ENCODE measurements around the gene SLC35B1.
"Not testable (repeated sequence)": the region's sequence is repeated elsewhere in the genome, so short reads cannot be mapped to it uniquely, and the experiment has no call there.

Gene SLC35B1

DNA sequence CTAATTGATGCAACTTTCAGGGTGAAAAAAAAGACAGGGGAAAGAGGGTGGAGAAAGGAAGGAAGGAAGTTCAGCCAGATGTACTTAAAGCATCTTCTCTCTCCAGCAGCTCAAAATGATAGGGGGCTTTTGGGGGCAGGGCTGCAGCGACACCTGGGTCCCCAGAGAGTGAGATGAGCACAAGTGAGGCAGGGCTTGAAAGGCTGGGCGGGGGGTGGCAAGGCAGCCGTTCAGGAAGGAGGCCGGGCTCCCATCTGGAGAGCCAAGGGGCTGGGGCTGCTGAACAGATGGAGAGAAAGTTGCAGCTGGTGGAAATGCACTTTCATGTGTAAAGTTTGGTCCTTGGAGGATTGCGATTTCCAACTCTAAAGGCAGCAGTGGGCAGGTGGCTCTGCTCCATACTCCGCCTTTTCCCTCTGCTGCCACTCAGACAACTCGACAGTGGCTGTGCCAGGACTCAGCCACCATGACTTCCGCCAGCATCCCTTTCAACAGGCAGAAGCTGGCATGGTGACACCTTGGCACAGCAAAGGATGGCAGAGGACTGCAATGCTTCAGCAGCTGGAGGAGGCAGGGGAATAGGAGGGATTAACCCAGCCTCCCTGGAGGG, 7.7 kb downstream of the SLC35B1 start:
- no peak for DNase-seq

DNA sequence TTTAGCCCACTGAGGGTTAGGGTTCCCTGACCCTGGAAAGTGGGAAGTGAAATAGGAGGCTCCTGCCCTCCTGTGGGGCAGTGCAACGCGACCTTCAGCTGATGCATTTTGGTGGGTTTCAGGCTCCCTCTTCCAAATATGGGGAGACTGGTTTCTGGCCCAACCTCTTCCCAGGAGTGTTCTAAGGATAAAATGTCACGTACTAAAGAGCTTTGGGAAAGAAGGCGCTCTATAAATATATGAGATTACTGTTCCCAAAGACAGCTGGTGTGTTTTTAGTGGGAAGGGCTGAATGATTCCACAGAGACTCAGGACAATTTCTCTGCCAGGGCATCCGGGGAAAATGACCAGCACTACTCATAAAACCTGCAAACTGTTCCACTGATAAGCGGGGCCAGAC, 9.8 kb downstream of the SLC35B1 start:
- no peak for DNase-seq

DNA sequence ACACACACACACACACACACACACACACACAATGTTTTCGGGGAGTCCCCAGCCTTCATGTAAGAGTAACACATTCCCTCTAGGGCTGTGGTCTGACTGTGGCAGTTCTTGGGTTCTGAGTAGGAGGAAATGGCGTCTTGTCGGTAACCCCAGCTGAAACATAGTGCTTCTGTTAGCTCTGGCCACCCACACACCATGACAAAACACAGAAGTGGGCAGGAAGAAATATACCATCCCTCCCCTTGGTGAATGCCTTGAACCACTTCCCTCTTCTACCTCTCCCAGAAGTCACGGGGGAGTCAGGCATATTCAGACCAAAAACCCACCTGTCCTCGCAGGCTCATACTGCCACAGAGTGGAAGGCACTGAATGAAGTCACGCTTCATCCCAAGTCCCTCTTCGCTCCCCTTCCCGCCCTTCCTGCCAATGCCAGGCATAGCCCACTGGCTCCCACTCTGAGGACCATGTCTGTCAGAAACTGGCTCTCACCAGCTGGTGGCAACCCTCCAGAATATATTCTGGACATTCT, 11.5 kb downstream of the SLC35B1 start:
- DNase-seq: peak; percentile 84

DNA sequence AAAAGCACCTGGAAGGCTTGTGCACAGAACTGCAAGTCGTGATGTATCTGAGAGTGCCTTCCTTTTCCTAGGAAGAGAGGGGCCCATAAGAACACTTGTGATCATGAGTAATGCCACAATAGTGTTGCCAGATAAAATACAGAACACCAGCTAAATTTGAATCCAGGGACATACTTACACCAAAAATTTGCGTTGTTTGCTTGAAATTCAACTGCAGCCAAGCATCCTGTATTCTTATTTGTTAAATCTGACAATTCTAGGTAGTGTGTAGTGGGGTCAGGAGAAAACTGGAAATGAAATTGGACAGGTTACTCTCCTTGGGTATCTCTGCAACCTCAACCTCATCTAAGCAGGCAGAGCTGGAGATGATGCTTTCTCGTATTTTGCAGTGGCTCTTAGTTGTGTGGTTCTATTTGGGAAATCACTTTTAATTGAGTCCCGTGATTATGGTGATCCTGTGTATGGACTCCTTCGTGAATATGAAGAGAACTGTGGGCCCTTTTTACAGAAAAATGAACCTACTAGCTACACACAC, 12.0 kb downstream of the SLC35B1 start:
- no peak for DNase-seq

DNA sequence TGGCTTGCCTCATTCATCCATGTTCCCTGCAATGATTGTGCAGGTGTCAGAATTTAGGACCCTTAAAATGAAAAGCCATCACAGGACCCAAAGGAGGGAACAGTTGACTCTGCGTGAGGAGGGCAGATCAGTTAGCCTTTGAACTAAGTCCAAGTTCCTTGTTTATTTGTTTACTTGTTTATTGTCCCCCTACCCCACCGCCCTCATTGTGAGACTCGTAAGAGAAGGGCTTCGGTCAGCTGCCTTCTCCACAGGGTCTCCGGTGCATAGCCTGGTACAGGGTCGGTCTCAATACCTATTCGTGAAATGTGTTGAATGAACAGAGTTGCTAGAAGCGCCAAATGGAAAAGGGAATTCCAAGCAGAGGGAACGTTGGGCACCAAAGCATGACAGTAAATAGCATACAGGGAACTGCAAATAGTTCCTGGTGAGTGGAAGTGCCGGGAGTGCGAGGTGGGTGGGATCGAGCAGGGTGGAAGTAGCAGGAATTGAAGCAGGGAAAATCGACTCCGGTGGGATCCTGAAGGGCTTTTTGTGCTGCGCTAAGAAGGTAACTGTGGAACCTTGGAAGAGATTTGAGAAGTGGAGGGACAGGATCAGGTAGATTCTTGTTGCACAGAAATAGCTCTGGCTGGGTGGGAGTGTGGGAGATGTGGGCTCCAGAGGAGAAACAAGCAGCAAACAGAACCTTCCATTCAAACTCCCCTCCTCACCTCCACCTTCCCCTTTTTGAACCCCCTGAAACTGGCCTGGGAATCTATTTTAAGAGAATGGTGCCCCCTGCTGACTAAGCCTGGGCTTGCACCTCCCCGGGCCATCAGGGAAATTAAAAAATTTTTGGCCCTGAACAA, 12.7 kb downstream of the SLC35B1 start:
- DNase-seq: peak; percentile 77

DNA sequence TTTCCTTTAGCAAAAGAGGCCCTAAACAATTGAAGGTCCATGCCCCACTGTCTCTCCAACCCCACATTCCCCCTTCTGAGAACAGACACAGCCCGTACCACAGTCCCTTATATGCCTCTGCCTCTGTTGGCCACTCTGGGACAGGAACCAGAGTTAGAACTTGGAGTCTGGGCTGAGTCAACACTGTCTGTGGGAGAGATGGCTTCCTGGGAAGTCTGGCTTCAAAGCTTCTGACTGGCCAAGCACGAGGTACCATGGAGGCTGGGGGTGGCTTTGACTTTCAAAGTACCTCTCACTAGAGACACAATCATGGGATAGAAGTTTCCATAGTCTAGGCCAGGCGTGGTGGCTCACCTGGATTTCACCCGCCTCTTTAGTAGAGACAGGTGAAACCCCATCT, 15.0 kb downstream of the SLC35B1 start:
- no peak for DNase-seq

DNA sequence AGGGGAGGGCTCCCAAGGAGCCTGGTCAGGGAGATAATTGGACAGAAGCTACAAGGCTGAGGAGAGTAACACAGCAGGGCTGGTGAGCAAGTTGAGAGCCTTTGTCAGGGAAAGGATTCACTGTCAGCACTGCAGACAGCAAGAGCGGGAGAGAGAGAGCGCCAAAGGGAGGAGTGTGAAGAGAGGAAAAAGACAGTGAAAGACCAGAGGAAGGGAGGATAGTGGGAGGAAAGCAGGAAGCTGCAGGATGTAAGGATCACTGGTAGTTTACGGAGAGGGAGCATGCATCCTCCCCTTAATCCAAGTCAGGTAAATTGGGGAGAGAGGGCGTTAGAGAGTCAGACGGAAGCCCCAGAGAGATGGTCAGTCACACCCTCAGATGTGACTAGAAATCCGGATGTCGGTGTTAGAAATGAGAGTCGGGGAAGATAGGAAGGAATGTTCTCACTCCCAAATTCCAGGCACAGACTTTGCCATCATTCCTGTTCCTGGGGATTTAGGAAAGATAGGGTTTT, 16.0 kb downstream of the SLC35B1 start:
- DNase-seq: no peak

DNA sequence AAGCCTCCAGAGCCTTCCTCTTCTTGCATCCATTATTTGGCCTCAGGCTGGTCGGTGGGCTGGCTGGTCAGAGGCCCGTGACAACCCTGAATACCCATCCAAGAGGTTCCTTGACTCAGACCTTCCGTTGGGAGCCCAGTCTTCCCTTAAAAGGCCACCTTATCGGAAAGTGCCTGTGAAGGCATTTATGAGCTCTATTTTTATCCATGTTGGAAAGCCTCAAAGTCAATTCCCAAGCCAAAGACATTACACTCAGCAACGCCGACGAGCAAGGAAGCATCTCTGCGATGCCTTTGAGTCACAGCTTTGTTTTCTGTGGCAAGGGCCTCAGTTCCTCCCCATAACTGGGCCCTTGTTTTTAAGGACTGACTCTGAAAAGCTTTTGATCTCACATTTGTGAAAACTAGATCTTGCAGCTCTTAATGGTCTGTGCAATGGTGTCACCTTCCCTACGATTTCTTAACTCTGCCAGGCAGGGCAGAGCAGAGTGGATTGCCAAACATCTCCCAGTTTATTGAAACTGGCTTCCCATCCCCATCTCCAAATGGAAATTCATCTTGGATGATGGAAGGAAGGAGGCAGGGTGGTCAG, 16.6 kb downstream of the SLC35B1 start:
- no peak for DNase-seq

DNA sequence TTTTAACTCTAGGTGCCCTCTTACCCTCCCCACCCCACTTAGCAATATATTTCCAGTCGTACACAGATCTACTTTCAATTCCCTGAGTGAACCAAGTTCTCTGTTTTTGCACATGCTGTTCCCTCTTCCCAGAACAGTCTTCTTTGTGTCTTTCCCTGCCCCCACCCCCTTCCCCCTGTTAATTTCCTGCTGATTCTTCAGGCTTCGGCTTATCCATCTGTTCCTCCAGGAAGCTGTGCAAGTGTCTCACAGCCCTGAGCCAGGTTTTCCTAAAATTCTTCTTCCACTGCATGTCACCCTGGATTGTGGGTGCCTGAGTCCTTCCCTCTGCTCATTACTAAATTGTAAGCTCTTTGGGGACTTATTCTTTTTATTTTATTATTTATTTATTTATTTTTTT, 17.5 kb downstream of the SLC35B1 start:
- DNase-seq: no peak

DNA sequence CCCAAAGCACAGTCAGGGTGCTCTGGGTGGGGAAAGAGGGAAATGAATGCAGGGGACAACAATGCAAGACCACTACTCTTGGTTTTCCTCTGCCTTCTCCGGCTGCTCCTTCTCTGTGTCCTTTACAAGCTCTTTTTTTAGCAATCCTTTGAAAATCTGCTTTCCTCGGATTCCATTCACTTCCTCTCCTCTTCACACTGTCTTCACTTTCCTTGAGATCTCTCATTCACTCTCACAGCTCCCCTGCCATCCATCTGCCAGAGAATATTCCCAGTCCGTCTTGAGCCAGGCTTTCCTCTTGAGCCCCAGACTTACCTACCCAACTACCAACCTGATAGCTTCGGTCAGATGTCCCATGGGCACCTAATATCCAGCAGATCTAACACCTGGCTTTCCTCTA, 18.9 kb downstream of the SLC35B1 start:
- no peak for DNase-seq

DNA sequence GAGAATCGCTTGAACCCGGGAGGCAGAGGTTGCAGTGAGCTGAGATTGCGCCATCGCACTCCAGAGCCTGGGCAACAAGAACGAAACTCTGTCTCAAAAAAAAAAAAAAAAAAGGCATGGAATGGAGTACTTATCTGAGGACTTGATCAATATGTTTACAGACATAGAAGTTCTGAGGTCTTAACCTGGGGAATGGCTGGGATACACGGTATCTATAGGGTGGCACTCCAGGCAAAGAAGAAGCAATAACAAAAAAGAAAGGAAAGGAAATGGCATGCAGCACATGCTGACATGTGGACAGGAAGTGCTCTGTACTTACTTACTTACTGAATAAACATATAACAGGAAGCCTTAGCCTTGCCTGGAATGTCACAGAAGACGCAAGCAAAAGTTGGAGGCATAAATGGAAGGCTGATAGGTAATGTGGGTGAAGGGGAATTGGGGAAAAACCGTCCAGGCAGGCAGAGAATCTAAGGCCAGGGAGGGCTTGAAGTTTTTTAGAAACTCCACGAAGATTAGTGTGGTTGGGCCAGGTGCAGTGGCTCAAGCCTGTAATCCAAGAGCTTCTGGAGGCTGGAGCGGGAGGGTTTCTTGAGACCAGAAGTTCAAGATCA, 19.8 kb downstream of the SLC35B1 start:
- DNase-seq: peak; percentile 52

DNA sequence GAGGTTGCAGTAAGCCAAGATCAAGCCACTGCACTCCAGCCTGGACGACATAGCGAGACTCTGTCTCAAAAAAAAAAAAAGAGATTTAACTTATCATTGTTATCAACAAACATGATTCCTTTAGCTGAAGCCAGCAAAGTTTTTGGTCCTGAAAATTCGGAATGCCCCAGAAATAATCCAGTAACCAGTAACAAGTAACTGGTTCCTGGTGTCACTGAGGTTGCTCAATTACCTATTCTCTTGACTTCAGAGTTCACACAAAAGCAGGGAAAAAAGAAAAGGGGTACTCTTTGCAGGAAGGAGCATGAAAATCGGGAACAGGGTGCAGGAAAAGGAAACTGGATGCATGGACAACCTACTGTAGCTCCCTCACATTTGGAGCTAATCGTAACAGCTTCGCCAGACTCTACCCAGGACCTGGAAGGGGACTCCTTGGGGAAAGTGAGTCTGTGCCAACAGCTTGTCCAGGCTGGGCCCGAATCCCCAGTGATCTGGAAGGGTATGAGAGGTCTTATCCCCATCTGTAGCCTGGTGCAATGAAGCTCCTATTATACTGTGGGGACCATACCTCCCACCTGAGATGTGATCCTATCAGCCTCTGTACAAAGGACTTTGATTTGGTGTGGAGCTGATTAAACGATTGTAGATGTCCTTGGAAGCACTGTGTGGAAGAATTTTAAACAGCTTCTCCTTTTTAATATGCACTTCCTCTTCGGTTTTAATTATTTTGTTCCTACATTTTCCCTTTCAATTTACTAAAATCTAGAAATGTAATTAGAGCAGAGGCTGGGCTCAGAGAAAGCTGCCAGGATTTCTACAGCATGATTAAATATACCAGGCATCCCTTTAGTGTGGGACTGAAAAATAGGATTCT, 26.4 kb downstream of the SLC35B1 start:
- no peak for DNase-seq

DNA sequence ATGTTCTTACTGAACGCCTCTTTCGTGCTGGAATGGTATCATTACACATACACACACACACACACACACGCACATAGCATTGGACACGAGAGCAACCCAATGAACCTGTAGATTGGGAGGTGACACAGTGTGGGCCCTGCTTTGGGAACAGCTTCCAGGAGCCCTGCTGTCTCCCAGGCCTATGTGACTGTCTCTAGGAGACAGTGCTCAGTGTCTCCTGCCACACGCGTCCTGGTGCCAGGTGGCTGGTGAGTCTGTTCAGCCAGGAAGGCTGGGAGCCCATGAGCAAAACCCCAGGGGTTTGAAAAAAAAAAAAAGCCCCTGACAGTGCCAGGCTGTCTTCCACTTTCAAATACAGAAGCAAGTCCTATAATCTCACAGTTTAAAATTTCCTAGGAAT, 27.4 kb downstream of the SLC35B1 start:
- no peak for DNase-seq

DNA sequence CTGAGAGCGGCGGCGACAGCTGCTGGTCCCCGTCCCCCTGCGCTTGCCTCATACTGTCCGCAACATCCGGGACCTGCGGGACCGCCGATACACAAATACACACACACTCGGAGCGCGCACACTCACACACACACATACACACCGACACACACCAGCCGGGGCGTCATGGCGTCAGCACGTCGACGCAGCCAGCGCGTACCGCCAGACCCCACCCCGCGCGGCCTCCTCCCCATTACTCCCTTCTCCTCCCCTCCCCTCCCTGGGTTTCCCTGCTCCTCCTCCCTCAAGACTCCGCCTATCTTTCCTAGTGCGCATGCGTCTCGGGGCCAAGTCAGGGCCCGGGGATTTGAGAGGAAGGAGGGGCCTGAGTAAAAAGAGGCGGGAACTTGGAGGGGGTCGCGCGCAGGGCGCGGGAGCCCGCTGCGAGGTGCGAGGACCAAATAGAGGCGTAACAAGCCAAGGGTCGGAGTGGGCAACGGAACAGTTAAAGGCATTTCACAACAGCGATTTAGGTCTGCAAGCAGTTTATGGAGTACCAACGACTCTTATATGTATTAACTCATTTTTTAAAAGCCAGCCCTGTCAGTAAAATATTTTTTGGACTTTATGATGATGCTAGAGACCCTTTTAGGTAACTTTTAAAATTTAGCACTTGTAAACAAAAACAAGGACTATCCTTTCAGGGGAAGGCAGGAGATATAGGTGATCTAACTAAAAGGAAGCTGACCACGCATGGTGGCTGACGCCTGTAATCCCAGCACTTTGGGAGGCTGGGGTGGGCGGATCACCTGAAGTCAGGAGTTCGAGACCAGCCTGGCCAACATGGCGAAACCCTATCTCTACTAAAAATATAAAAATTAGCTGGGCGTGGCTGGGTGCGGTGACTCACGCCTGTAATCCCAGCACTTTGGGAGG, 29.6 kb downstream of the SLC35B1 start, which contains the start of gene SPOP:
Gene SPOP, minus strand, starts transcription at position 165 of the 915 bp plus-strand sequence. CDS start 55,287 bp downstream, outside the sequence.
- peak; percentile 100 for DNase-seq

DNA sequence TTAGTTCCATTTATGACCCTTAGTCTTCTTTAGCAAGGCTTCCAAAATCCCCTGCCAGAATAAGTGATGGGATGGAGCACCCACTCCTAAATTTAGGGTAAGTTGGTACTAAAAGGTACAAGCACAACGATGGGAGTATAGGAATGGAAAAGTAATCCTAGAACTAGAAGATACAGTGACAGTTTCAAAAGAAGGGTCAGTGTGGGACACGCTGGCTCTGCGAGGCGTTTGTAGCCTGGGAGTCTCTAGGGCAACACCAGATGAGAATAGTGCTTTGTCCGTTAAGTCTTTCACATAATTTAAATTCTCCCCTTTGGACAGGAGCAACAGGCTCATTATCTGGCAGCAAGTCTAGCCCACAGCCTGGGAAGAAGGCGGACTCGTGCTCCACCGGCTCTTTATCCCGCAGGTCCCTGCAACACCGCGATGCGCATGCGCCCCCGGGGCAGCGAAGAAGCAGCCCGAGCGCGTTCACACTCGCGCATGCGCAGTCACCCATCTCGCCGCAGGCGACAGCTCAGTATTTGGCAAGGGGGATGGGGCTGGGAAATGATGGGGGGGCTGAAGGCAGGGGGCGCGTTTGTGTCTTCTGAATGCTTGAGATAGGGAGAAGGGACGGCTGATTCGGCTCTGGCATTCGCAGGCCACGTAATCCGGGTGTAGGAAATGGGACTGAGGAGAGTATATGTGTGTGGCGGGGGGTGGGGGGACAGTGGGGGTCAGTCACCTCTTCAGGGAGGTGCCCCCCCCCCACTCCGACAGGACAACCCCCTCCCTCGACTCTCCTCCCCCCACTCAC, 30.4 kb downstream of the SLC35B1 start:
- DNase-seq: peak; percentile 94

DNA sequence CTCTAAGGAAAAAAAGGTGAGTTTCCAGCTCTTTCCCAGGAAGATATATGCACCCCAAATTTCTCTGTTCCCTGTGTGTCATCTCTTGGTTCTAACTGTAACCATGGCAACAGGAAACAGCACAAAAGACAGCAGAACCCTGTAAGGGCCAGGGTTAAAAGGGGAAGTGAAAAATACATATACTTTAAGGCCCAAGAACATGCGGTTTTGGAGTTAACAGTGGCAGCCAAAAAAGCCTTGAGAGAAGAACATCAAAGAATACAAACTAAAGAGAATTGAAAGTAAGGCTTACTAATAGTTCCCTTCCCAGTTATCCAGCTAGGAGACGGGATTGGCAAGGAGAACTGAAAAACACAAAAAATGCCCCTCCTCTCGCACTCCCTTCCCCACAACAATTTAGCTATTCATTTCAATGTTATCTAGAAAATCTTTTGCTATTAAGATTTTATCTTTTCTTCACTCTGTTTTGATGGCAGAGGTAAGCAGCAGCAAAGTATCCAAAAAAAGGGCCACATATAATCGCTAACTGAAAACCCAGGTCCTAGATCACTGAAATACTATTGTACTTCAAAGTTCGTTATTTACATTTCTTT, 31.4 kb downstream of the SLC35B1 start:
- DNase-seq: peak; percentile 91

DNA sequence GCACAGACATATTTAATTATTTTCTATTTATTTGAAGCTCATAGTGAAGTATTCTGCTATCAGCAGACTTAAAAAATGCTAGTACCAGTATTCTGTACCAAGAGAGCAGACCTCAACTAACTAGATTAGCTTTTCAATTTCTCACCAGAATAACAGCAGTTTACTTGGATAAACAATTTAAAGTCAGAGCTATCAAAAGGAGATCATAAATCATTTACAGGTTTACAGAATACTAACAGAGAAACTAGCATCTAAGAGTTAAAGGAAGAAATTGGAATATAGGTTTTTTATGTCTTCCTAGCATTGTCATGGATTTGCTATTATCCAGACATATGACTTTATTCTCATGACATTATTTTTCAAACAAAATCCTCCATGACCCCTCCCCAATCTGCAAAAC, 33.3 kb downstream of the SLC35B1 start:
- no peak for DNase-seq

DNA sequence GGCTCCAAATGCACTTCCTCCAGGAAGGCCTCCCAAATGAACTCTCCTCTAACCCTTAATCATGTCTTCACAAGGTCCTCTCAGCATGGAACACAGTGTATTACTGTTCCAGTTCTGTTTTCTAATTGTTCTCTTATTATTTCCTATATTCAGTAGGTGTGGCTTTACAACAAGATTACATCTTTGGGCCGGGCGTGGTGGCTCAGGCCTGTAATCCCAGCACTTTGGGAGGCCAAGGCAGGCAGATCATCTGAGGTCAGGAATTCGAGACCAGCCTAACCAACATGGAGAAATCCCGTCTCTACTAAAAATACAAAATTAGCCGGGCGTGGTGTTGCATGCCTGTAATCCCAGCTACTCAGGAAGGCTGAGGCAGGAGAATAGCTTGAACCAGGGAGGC, 34.1 kb downstream of the SLC35B1 start:
- not testable (repeated sequence) for DNase-seq

DNA sequence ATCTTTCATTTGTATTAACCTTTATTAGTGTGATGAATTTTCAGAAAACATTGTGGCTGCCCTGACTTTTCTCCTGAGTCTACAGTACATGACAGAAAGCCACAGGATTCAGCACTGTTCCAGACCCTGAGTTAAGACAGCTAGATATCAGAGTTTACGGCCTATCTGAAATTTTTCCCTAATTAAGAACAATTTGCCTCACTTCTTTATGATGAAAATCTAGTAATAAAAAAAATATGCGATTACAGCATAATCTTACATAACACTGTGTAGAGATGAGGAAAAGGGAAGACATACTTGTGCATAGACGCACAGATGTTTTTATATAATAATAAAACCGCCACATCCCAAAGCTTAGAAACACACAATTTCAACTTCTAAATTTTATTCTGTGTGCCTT, 37.1 kb downstream of the SLC35B1 start:
- no peak for DNase-seq
